H9 (cell line): Measurements from ENCODE around the gene CTU2. TPM values are rescaled to one million over a fixed set of nuclear protein-coding genes. Genes with fewer than 3 reads are reported as not detected.
A peak's percentile ranks its signal among the peaks of the same experiment; 100 is the strongest.

Experiments
- DNase-seq: peaks from one replicate; pipeline ENCODE4 v3.0.0-alpha.2; 2017
- H2AFZ ChIP-seq: one replicate; pipeline ENCODE4 v1.6.1; 2013; ENCODE audit warnings: mild to moderate bottlenecking, low read length, control low read depth, moderate library complexity
- H2AK5ac ChIP-seq: 2 replicates; pipeline ENCODE4 v1.6.1; 2013; ENCODE audit warnings: low read length, control low read depth, mixed read lengths; ENCODE audit not compliant: insufficient read length
- H2BK120ac ChIP-seq: one replicate; pipeline ENCODE4 v1.6.1; 2013; ENCODE audit warnings: low read depth, mild to moderate bottlenecking, low read length, control low read depth, inconsistent platforms; ENCODE audit not compliant: poor library complexity, severe bottlenecking
- H2BK12ac ChIP-seq: 2 replicates; pipeline ENCODE4 v1.6.1; 2013; ENCODE audit warnings: low read length, control low read depth, mixed read lengths, low read depth; ENCODE audit not compliant: insufficient read length
- H2BK15ac ChIP-seq: 2 replicates; pipeline ENCODE4 v1.6.1; 2013; ENCODE audit warnings: low read depth, low read length, control low read depth
- H2BK20ac ChIP-seq: one replicate; pipeline ENCODE4 v1.6.1; 2013; ENCODE audit warnings: low read depth, mild to moderate bottlenecking, low read length, control low read depth, inconsistent platforms; ENCODE audit not compliant: poor library complexity, severe bottlenecking
- H2BK5ac ChIP-seq: 2 replicates; pipeline ENCODE4 v1.6.1; 2013; ENCODE audit warnings: low read length, control low read depth, mixed read lengths; ENCODE audit not compliant: insufficient read length
- H3K14ac ChIP-seq: 2 replicates; pipeline ENCODE4 v1.6.1; 2013; ENCODE audit warnings: low read length, control low read depth; ENCODE audit not compliant: insufficient read depth
- H3K18ac ChIP-seq: 2 replicates; pipeline ENCODE4 v1.6.1; 2013; ENCODE audit warnings: low read depth, mild to moderate bottlenecking, mixed read lengths, low read length, control low read depth; ENCODE audit not compliant: insufficient read length
- H3K23ac ChIP-seq: 2 replicates; pipeline ENCODE4 v1.6.1; 2013; ENCODE audit warnings: low read length, control low read depth, mixed read lengths, low read depth; ENCODE audit not compliant: insufficient read length
- H3K23me2 ChIP-seq: 2 replicates; pipeline ENCODE4 v1.6.1; 2013; ENCODE audit warnings: low read depth, mild to moderate bottlenecking, mixed read lengths, low read length, control low read depth; ENCODE audit not compliant: insufficient read length, poor library complexity, severe bottlenecking
- H3K27ac ChIP-seq: 2 replicates; pipeline ENCODE4 v1.5.1; 2013; ENCODE audit warnings: low read length, control low read depth, mixed read lengths, low read depth; ENCODE audit not compliant: insufficient read length
- H3K27me3 ChIP-seq: 2 replicates; pipeline ENCODE4 v1.6.1; 2013; ENCODE audit warnings: low read length, control low read depth, inconsistent platforms; ENCODE audit not compliant: insufficient read depth
- H3K4ac ChIP-seq: 2 replicates; pipeline ENCODE4 v1.6.1; 2013; ENCODE audit warnings: low read depth, mild to moderate bottlenecking, control low read depth, inconsistent platforms, low read length, moderate library complexity
- H3K4me1 ChIP-seq: 2 replicates; pipeline ENCODE4 v1.6.1; 2013; ENCODE audit warnings: low read length, control low read depth, inconsistent platforms; ENCODE audit not compliant: insufficient read depth
- H3K4me2 ChIP-seq: 2 replicates; pipeline ENCODE4 v1.6.1; 2013; ENCODE audit warnings: low read length, control low read depth, mixed read lengths; ENCODE audit not compliant: insufficient read length, insufficient read depth
- H3K56ac ChIP-seq: 2 replicates; pipeline ENCODE4 v1.6.1; 2013; ENCODE audit warnings: low read depth, mild to moderate bottlenecking, mixed read lengths, low read length, control low read depth; ENCODE audit not compliant: insufficient read length
- H3K79me1 ChIP-seq: 2 replicates; pipeline ENCODE4 v1.6.1; 2013; ENCODE audit warnings: low read depth, mild to moderate bottlenecking, moderate library complexity, low read length, control low read depth, inconsistent platforms; ENCODE audit not compliant: insufficient read depth, poor library complexity, severe bottlenecking
- H3K79me2 ChIP-seq: 2 replicates; pipeline ENCODE4 v1.6.1; 2013; ENCODE audit warnings: low read length, control low read depth, inconsistent platforms; ENCODE audit not compliant: insufficient read depth
- H3K9ac ChIP-seq: 2 replicates; pipeline ENCODE4 v1.6.1; 2013; ENCODE audit warnings: low read length, control low read depth, mixed read lengths; ENCODE audit not compliant: insufficient read length; ENCODE audit errors: extremely low read depth
- H3K9me3 ChIP-seq: one replicate; pipeline ENCODE4 v1.6.1; 2013; ENCODE audit warnings: low read depth, low read length, inconsistent platforms; ENCODE audit not compliant: control insufficient read depth
- H3T11ph ChIP-seq: one replicate; pipeline ENCODE4 v1.6.1; 2013; ENCODE audit warnings: mild to moderate bottlenecking, low read length, control low read depth, inconsistent platforms
- H4K20me1 ChIP-seq: one replicate; pipeline ENCODE4 v1.6.1; 2013; ENCODE audit not compliant: control insufficient read depth, insufficient read length, insufficient read depth
- H4K5ac ChIP-seq: 2 replicates; pipeline ENCODE4 v1.6.1; 2013; ENCODE audit warnings: low read depth, mild to moderate bottlenecking, mixed read lengths, low read length, control low read depth; ENCODE audit not compliant: insufficient read length
- H4K8ac ChIP-seq: replicated peaks from 2 replicates; pipeline ENCODE4 v1.6.1; 2013; ENCODE audit warnings: low read length, control low read depth, mixed read lengths, low read depth; ENCODE audit not compliant: insufficient read length
- H4K91ac ChIP-seq: 2 replicates; pipeline ENCODE4 v1.6.1; 2013; ENCODE audit warnings: low read depth, mild to moderate bottlenecking, moderate library complexity, mixed read lengths, low read length, control low read depth; ENCODE audit not compliant: insufficient read length
- H3K27ac Mint-ChIP-seq, 3 experiments: 2 replicates in 2 of 3; 3 replicates in 1 of 3; pipeline ENCODE4 v1.8.0; 2020 to 2021; ENCODE audit warnings: mixed read lengths in 3 of 3, mild to moderate bottlenecking in 1 of 3, moderate library complexity in 1 of 3
- H3K27me3 Mint-ChIP-seq: 2 replicates; pipeline ENCODE4 v1.8.0; 2021; ENCODE audit warnings: low read depth, mild to moderate bottlenecking, moderate library complexity, mixed read lengths
- H3K36me3 Mint-ChIP-seq, 3 experiments: 2 replicates in 2 of 3; 3 replicates in 1 of 3; pipeline ENCODE4 v1.8.0; 2020 to 2021; ENCODE audit warnings: low read depth in 3 of 3, mixed read lengths in 3 of 3; ENCODE audit not compliant: insufficient read depth in 1 of 3
- H3K4me1 Mint-ChIP-seq, 2 experiments: 2 replicates each; pipeline ENCODE4 v1.8.0; 2020; ENCODE audit warnings: mixed read lengths in 2 of 2
- H3K4me3 Mint-ChIP-seq, 2 experiments: 2 replicates in 1 of 2; 3 replicates in 1 of 2; pipeline ENCODE4 v1.8.0; 2020 to 2021; ENCODE audit warnings: mild to moderate bottlenecking in 2 of 2, mixed read lengths in 2 of 2, moderate library complexity in 1 of 2
- H3K9me3 Mint-ChIP-seq, 2 experiments: 2 replicates in 1 of 2; 3 replicates in 1 of 2; pipeline ENCODE4 v1.8.0; 2020; ENCODE audit warnings: mild to moderate bottlenecking in 2 of 2, mixed read lengths in 2 of 2, moderate library complexity in 1 of 2
- WGBS: extraction: QIAGEN DNeasy Blood & Tissue Kit; methylation state at CpG from one replicate; pipeline ENCODE4 v1.1.7; 2013; ENCODE audit warnings: missing lambda C conversion rate, low lambda C conversion rate, mixed read lengths; ENCODE audit not compliant: insufficient read length; ENCODE audit errors: extremely low coverage; 5-methylcytosine and 5-hydroxymethylcytosine counted together
- total RNA-seq: library from RNA; stranded (reverse); gene quantifications from 2 replicates; pipeline ENCODE4 v1.2.1, GENCODE V29; 2021
- TF ChIP-seq, protein P1 (sequence below): fragments of 200-600 bp; sonication (generic); conservative IDR thresholded peaks from 3 replicates; pipeline ENCODE4 v1.8.0; 2021; ENCODE audit warnings: antibody characterized with exemption, mild to moderate bottlenecking

Gene CTU2
- total RNA-seq, 1 experiment from 2014 or later, result 32.8 TPM

DNA sequence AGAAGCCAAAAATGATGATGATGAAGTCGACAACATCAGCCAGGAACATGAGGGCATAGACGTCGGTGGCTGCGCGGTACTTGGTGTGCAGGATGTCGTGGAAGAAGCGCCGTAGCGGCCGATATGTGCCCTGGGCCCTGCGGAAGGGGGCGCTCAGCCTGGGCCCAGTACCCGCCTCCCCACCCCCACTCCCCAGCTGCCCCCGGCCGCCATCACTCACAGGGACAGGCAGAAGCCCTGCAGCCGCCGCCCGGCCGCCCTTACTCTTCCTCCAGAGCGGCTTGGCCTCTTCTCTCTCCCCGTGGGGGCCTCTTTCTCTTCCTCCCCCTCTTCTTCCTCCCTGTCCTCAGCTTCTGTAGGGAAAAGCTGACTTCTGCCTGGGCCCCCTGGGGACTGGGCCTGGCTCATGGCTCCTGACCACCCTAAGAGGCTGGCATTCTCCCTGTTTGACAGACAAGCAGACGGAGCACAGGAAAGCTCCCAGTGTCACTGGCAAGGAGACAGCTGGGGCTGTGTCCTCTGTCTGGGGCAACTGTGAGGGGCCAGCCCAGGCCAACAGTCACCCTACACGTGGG is 14.2 kb downstream of the CTU2 start:
- H3K79me1 ChIP-seq, result no peaks in the 10 kb centered on the region
- Mint-ChIP-seq H3K4me3 (no peak overlapping the region), H3K36me3 (peaks cover 12 to 43% (median 41%) of the 10 kb centered on the region in 3 experiments; a peak in 6 of 7 replicates), H3K9me3 (no peaks in the 10 kb centered on the region), H3K27ac (peak overlapping the region in 1 of 3 experiments; percentile 81; a peak in 2 of 7 replicates), H3K4me1 (no peaks in the 10 kb centered on the region), H3K27me3 (no peaks in the 10 kb centered on the region)
- H2AK5ac ChIP-seq, result no peak overlapping the region
- H3K27ac ChIP-seq, result no peak overlapping the region
- H2BK5ac ChIP-seq, result no peak overlapping the region
- H3K4me1 ChIP-seq, result no peaks in the 10 kb centered on the region
- H2BK15ac ChIP-seq, result no peak overlapping the region
- no peak overlapping the region for H2BK12ac ChIP-seq
- TF ChIP-seq, protein P1, sequence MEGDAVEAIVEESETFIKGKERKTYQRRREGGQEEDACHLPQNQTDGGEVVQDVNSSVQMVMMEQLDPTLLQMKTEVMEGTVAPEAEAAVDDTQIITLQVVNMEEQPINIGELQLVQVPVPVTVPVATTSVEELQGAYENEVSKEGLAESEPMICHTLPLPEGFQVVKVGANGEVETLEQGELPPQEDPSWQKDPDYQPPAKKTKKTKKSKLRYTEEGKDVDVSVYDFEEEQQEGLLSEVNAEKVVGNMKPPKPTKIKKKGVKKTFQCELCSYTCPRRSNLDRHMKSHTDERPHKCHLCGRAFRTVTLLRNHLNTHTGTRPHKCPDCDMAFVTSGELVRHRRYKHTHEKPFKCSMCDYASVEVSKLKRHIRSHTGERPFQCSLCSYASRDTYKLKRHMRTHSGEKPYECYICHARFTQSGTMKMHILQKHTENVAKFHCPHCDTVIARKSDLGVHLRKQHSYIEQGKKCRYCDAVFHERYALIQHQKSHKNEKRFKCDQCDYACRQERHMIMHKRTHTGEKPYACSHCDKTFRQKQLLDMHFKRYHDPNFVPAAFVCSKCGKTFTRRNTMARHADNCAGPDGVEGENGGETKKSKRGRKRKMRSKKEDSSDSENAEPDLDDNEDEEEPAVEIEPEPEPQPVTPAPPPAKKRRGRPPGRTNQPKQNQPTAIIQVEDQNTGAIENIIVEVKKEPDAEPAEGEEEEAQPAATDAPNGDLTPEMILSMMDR, result no peak
- no peak for DNase-seq
- H2BK120ac ChIP-seq, result no peak overlapping the region
- no peak overlapping the region for H3T11ph ChIP-seq
- H3K4me2 ChIP-seq, result no peak overlapping the region
- no peaks in the 10 kb centered on the region for H3K9me3 ChIP-seq
- no peak overlapping the region for H4K8ac ChIP-seq
- no peak overlapping the region for H4K5ac ChIP-seq
- no peak overlapping the region for H3K18ac ChIP-seq
- H4K91ac ChIP-seq, result no peak overlapping the region
- H4K20me1 ChIP-seq, result no peaks in the 10 kb centered on the region
- H2BK20ac ChIP-seq, result no peak overlapping the region
- no CpG with 5 or more reads among the region's 23 CpGs for WGBS
- no peak overlapping the region for H3K9ac ChIP-seq
- H3K23me2 ChIP-seq, result no peaks in the 10 kb centered on the region
- no peak overlapping the region for H3K56ac ChIP-seq
- no peaks in the 10 kb centered on the region for H3K79me2 ChIP-seq
- H3K27me3 ChIP-seq, result no peaks in the 10 kb centered on the region
- H2AFZ ChIP-seq, result no peak overlapping the region
- no peak overlapping the region for H3K14ac ChIP-seq
- H3K4ac ChIP-seq, result no peak overlapping the region
- no peak overlapping the region for H3K23ac ChIP-seq
